NCI-H1105 treated with DMSO at 0.1 percent for 48 hours (cell line): ENCODE measurements around the gene ADAMTS3.
"Not testable (repeated sequence)": the region's sequence is repeated elsewhere in the genome, so short reads cannot be mapped to it uniquely, and the experiment has no call there.

Source experiments
- DNase-seq: peaks from one replicate; lab custom pipeline; 2025; lab: John Stamatoyannopoulos, UW

The ADAMTS3 gene

GRCh38 chr4:72552447-72552846, 16.6 kb downstream of the ADAMTS3 start:
- DNase-seq: no peak

DNA sequence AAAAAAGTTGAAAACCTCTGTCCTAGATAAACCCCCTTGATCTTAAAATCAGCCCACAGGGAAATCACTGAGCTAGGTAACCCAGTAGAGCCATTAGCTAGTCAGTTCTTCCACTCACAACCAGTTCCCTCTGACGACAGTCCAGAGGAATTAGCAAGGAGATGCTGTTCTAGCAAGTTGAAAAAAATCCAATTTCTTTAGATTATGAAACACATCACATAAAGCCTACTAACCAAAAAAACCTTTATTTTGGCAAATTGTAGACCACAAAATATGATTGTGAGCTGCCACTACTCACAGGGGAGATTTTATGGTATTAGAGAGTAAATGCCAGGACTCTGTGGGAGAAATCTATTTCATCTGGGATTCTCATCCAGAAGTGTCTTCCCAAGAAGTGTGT, 22.6 kb downstream of the ADAMTS3 start:
- DNase-seq: no peak

GRCh38 chr4:72540694-72541093, 28.3 kb downstream of the ADAMTS3 start:
- DNase-seq: not testable (repeated sequence)

GRCh38 chr4:72538006-72538405, 31.0 kb downstream of the ADAMTS3 start:
- no peak for DNase-seq

GRCh38 chr4:72536443-72536842, 32.6 kb downstream of the ADAMTS3 start:
- no peak for DNase-seq

DNA sequence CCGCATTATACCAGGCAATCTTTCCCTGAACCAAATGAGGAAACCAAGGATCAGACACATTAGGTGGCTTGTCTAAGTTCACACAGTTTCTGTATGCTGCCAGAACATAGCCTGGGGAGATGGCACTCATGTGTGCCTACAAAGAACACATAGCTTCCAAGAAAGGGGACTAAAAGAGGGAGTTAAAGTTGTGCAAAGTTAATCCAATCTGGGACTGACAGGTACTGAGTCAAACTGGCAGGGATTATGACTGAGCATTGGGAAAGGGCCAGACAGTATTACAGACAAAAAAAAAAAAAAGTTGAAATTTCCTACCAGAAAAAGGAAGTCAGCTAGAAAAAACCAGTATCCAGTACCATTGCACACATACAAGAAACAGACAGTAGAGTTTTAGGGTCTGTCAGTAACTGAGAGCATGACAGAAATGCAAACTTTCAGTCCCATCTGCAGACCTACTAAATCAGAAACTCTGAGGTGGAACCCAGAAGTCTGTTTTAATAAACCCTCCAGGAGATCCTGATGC, 37.2 kb downstream of the ADAMTS3 start:
- DNase-seq: no peak

GRCh38 chr4:72531322-72531721, 37.7 kb downstream of the ADAMTS3 start:
- DNase-seq: no peak

DNA sequence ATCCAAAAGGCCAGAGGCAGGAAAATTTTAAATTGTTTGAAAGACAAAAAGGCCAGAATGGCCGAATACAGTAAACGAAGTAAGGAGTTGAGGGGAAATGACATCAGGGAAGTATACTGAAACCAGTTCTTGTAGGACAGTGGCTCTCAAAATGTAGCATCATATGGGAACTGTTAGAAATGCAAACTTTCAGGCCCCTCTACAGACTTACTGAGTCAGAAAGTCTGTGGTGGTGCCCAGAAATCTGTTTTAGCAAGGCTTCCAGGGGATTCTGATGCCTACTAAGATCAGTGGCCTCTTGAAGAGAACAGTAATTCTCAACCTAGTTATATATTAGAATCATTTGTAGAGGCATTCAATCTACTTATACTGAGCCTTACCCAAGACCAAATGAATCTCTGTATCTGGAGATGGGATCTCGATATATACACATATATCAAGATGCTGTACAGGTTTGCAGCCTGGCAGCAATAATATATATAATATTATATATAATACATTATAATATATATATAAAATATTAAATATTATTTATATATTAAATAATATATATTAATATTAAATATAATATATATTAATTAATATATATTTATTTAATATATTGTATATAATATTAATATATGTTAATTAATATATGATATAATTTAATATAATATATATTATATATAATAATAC, 39.7 kb downstream of the ADAMTS3 start:
- no peak for DNase-seq

- DNase-seq: no peak
Observed at GRCh38 chr4:72527038-72527646, 41.9 kb downstream of the ADAMTS3 start.

- DNase-seq: no peak
Observed at GRCh38 chr4:72525938-72526337, 43.1 kb downstream of the ADAMTS3 start.

DNA sequence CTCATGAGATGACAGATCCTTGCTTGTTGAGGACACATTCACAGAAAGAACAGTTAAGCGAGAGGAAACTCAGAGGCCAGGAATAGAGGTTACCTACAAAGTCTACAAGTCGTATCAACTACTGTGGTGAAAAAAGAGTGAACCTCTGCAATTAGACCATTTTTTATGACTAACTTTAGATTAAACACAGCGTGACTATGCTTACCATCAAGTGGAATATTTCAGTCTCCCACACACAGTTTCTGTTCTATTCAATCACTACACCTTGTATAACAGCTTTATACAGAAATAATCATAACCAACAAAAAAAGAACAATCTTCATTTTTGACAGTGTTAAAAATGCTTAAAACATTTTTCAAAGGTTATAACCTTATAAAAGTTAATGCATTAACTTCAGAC, 46.6 kb downstream of the ADAMTS3 start:
- no peak for DNase-seq

DNA sequence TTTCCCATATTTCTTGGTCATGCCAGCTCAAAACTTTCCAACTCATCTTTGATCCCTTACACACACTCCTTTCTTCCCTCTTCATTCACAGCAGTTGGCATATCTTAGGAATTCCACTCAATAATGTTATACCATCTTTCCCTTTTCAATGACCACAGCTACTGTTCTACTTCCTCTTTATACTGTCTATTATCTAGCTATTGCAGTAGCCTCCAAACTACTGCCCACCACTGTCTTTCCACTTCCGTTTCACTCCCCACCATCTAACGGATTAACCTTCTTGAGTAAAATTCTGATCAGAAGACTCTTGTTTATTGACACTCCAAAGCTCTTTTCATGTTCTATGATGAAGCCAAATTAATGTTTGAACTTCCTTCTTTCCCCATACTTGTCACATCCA, 55.8 kb downstream of the ADAMTS3 start:
- DNase-seq: no peak

- no peak for DNase-seq
Observed at GRCh38 chr4:72507860-72508419, 61.1 kb downstream of the ADAMTS3 start.

DNA sequence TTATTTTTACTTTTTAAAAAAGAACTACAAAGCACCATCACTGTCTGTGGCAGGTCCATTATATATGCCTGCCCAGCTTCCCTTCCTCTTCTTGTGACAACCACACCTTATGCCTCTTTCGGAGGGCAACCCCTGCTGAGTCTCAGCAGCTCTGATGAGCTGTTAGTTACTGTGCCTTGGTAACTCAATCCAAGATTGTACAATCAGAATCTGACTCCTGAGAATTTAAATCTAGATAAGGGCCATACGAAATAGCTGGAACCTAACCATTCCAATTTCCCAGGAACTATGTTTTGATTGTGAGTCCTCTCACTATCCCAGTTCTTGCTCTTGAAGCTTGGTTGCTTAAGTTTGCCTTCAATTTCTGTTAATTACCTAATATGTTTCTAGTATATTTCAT, 61.9 kb downstream of the ADAMTS3 start:
- no peak for DNase-seq

- DNase-seq: peak; percentile 0
Observed at GRCh38 chr4:72505314-72505744, 63.7 kb downstream of the ADAMTS3 start.

DNA sequence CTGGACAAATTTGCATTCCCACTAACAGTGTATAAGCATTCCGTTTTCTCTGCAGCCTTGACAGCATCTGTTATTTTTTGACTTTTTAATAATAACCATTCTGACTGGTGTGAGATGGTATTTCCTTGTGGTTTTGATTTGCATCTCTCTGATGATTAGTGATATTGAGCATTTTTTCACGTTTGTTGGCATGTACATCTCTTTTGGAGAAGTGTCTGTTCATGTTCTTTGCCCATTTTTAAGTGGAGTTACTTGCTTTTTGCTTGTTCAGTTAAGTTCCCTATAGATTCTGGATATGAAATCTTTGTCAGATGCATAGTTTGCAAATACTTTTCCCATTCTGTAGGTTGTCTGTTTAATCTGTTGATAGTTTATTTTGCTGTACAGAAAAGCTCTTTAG, 68.8 kb downstream of the ADAMTS3 start:
- no peak for DNase-seq

DNA sequence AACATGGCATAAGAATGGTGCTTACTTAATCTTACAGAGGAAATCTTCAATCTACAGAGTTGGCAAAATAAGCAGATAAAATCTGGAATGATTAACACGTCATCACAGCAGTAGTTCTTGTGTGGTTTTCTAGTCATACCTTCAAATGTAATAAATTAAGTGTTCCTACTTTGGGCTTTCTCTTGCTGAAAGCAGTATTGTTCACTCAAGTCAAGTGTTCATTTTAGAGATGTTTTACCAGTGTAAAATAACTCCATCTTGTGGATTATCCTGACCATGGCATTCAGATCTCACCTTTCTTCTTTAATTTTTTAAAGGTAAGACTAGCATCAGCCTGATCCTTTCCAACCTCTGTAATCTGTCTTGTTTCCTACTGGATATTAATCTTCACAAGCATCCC, 72.9 kb downstream of the ADAMTS3 start:
- no peak for DNase-seq

DNA sequence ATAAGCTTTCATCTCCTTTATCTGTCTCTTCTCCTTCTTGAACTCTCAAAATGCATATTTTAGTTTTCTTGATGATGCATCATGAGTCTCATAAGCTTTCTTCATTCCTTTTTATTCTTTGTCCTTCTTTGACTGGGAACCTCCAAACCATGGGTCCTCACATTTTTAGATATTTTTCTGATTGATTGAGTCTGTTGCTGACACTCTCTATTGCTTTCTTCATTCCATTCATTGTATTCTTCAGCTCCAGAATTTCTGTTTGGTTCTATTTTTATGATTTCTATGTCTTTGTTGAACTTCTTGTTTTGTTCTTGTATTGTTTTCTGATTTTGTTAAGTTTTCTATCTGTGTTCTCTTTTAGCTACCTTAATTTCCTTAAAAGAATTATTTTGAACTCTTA, 74.9 kb downstream of the ADAMTS3 start:
- DNase-seq: no peak

DNA sequence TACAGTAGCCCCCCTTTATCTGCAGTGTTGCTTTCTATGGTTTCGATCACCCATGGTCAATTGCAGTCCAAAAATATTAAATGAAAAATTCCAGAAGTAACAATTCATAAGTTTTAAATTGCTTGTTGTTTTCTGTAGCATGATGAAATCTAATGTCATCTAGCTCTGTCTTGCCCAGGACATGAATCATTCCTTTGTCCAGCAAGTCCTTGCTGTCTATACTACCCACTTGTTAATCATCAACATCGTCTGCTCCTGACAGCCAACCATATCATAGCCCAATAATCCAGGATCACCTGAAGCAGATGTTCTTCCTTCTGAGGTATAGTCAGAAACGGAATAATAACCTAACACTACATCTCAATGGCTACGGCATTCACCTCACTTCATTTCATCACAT, 79.8 kb downstream of the ADAMTS3 start:
- DNase-seq: no peak

DNA sequence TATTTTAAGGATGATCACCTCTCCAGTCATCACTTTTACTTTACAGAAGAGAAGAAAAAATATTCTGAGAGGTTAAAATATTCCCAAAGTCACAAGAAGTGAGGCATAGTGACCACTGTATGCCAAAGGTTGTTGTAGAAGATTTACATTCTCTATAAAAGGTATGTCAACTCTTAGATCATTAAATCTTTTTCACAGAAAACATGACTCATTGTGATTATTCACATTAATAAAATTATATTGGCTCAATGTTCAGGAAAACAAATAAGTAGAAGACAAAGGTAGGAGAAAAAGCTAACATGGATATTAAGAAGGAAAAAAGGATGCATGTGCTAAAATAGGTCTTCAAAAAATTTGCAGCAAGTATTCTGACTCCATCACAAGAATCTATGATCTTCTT, 82.0 kb downstream of the ADAMTS3 start:
- DNase-seq: no peak

DNA sequence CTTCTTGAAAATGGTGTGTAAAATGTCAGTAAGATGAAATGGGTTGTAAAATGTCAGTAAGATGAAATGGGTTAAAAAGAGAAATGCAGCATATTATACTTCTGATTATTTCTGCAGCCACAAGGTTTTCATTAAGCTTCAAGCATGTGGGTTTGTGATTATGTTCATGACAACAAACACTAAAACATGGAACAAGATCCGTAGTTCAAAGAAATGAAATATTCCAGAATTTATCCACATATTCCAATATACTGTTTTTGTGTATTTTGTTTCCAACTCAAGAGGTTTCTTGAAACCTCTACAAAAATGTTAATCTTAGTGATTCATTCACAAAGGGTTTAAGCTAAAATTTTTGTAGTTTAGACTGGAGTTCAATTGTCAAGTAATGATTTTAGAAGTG, 84.0 kb downstream of the ADAMTS3 start:
- no peak for DNase-seq

DNA sequence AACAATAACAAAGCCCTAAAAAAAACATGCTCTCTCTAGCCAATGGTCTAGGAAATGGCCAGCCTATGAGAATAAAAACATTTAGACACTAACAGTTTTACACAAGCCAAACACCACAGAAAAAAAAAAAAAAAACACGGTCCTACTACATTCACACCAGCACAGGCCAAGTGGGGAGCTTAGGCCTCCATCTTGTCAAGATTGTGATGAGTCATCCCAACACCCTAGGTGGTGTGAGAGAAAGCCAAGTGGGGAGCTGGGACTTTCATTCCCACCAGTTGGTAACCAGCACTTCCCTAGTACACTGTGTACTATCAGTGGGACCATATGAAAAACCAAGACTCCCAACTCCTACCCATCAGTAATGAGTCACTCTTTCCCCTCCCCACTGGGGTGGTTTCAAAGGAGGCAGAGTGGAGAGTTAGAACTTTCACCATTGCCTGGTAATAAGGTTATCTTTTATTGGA, 95.6 kb downstream of the ADAMTS3 start:
- DNase-seq: no peak

GRCh38 chr4:72471816-72472215, 97.2 kb downstream of the ADAMTS3 start:
- no peak for DNase-seq
